Immature natural killer cell (primary cell): ENCODE measurements around the gene THOC2. TPM values are rescaled to one million over a fixed set of nuclear protein-coding genes. Genes with fewer than 3 reads are reported as not detected.
"Not testable (repeated sequence)": the region's sequence is repeated elsewhere in the genome, so short reads cannot be mapped to it uniquely, and the experiment has no call there.

Experiments used
- DNase-seq, 3 donors: peaks; one replicate each; pipeline ENCODE4 v3.0.0; 2022; ENCODE audit warnings: mixed read lengths in 1 of 3
- H3K27ac Mint-ChIP-seq, 6 donors: one replicate each; pipeline ENCODE4 v1.8.0; 2020; ENCODE audit warnings: mixed read lengths in 6 of 6, mild to moderate bottlenecking in 5 of 6, inconsistent platforms in 4 of 6, moderate library complexity in 3 of 6
- H3K27me3 Mint-ChIP-seq, 3 donors: one replicate each; pipeline ENCODE4 v1.8.0; 2020 to 2021; ENCODE audit warnings: low read depth in 3 of 3, mild to moderate bottlenecking in 3 of 3, mixed read lengths in 3 of 3, moderate library complexity in 3 of 3, inconsistent platforms in 1 of 3
- H3K36me3 Mint-ChIP-seq, 3 donors: one replicate each; pipeline ENCODE4 v1.8.0; 2020; ENCODE audit warnings: mixed read lengths in 3 of 3, inconsistent platforms in 2 of 3, mild to moderate bottlenecking in 2 of 3
- H3K4me1 Mint-ChIP-seq, 2 donors: one replicate each; pipeline ENCODE4 v1.8.0; 2020; ENCODE audit warnings: inconsistent platforms in 2 of 2, mild to moderate bottlenecking in 2 of 2, mixed read lengths in 2 of 2, moderate library complexity in 1 of 2
- H3K4me3 Mint-ChIP-seq, 5 donors: one replicate each; pipeline ENCODE4 v1.8.0; 2020; ENCODE audit warnings: mild to moderate bottlenecking in 5 of 5, mixed read lengths in 5 of 5, inconsistent platforms in 3 of 5, moderate library complexity in 3 of 5
- H3K9me3 Mint-ChIP-seq, 6 donors: one replicate each; pipeline ENCODE4 v1.8.0; 2020; ENCODE audit warnings: mild to moderate bottlenecking in 6 of 6, mixed read lengths in 6 of 6, inconsistent platforms in 4 of 6, moderate library complexity in 3 of 6
- polyA plus RNA-seq, 3 donors: library from polyadenylated mRNA; unstranded; fragments of 300-500 nt; fragmentation: Illumina TruSeq; gene quantifications; one replicate each; pipeline ENCODE4 v1.2.3, GENCODE V29; 2021

The THOC2 gene, protein sequence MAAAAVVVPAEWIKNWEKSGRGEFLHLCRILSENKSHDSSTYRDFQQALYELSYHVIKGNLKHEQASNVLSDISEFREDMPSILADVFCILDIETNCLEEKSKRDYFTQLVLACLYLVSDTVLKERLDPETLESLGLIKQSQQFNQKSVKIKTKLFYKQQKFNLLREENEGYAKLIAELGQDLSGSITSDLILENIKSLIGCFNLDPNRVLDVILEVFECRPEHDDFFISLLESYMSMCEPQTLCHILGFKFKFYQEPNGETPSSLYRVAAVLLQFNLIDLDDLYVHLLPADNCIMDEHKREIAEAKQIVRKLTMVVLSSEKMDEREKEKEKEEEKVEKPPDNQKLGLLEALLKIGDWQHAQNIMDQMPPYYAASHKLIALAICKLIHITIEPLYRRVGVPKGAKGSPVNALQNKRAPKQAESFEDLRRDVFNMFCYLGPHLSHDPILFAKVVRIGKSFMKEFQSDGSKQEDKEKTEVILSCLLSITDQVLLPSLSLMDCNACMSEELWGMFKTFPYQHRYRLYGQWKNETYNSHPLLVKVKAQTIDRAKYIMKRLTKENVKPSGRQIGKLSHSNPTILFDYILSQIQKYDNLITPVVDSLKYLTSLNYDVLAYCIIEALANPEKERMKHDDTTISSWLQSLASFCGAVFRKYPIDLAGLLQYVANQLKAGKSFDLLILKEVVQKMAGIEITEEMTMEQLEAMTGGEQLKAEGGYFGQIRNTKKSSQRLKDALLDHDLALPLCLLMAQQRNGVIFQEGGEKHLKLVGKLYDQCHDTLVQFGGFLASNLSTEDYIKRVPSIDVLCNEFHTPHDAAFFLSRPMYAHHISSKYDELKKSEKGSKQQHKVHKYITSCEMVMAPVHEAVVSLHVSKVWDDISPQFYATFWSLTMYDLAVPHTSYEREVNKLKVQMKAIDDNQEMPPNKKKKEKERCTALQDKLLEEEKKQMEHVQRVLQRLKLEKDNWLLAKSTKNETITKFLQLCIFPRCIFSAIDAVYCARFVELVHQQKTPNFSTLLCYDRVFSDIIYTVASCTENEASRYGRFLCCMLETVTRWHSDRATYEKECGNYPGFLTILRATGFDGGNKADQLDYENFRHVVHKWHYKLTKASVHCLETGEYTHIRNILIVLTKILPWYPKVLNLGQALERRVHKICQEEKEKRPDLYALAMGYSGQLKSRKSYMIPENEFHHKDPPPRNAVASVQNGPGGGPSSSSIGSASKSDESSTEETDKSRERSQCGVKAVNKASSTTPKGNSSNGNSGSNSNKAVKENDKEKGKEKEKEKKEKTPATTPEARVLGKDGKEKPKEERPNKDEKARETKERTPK (N-terminal part only)
- 10 to 100 TPM; 20.6 to 39.0 (median 22.2) TPM for polyA plus RNA-seq

DNA sequence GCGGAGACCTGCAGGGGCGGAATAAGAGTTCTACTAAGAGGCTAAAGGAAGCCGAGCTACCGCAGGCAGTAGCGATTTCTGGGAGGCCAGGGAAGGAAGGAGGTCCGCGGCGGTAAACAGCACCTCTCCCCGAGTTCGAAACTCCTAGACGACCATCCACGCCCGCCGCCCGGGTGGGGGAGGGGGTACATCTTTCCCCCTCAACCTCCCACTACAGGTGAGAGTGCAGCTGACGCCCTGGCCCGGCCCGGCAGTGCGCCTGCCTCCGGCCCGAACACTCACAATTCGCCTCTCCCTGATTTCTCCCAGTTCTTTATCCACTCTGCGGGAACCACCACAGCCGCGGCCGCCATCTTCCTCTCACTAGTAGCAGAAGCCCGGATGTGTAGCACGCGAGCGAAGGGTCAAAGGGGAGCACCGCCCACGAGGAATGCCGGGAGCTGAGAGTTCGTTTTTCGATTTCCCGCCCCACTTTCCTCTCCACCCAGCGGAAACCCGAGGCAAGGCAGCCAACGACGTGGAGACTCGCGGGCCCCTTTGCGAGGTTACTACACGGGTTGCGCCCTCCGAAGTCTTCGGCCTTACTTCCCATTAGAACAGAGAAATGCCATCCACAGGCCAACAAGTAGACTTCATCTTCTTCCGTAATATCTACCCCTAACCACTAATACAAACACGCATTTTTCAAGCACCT lies at the start of gene THOC2:
THOC2 (minus strand) TSS at position 383 of the 694 bp plus-strand sequence; CDS start at position 353, 30 bp downstream.
- Mint-ChIP-seq H3K27me3 (peaks cover 0 to 13% (median 3%) of the 10 kb centered on the region in 3 donors), H3K36me3 (no peaks in the 10 kb centered on the region), H3K4me1 (peaks cover 34 to 43% of the 10 kb centered on the region in 2 donors), H3K27ac (peak within 1 kb of the TSS; percentile 59 to 94 (median 88)), H3K9me3 (no peaks in the 10 kb centered on the region), H3K4me3 (peak within 1 kb of the TSS; percentile 88 to 97 (median 93))
- peak; percentile 67 to 71 (median 70) for DNase-seq

DNA sequence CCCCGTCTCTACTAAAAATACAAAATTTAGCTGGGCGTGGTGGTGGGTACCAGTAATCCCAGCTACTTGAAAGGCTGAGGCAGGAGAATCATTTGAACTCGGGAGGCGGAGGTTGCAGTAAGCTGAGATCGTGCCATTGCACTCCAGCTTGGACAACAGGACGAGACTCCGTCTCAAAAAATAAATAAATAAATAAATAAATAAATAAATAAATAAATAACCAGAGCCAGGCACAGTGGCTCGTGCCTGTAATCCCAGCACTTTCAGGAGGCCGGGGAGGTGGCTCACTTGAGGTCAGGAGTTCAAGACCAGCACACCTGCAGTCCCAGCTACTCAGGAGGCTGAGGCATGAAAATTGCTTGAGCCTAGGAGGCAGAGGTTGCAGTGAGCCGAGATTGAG lies 48.9 kb upstream of the THOC2 start:
- DNase-seq, H3K36me3 Mint-ChIP-seq, H3K4me1 Mint-ChIP-seq, H3K27me3 Mint-ChIP-seq, H3K4me3 Mint-ChIP-seq, H3K9me3 Mint-ChIP-seq: not testable (repeated sequence)
- peak overlapping the region in 1 of 6 donors; percentile 30 for H3K27ac Mint-ChIP-seq

DNA sequence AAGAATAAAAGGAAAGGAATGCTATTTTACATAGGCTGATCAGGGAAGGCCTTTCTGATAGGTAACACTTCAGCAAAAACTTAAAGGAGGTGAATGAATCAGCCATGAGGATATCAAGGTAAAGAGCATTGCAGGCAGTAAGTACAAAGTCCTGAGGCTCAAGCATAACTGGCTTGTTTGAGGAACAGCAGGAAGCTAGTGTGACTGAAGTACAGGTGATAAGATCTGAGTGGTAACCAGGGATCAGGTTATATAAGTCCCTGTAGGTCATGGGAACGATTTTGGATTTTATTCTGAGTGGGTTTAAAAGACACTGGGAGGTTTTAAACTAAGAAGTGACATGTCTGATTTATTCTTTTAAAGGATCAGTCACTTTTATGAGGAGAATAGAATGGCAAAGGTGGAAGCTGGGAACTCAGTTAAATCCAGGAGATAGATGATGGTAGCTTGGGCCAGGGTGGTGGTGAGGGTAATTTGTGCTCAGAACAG lies 47.1 kb upstream of the THOC2 start:
- no peaks in the 10 kb centered on the region for H3K36me3 Mint-ChIP-seq
- DNase-seq, result no peak
- H3K27me3 Mint-ChIP-seq, result no peaks in the 10 kb centered on the region
- H3K9me3 Mint-ChIP-seq, result no peaks in the 10 kb centered on the region
- peaks cover 3 to 4% of the 10 kb centered on the region in 2 donors for H3K4me1 Mint-ChIP-seq
- H3K4me3 Mint-ChIP-seq, result no peak overlapping the region
- H3K27ac Mint-ChIP-seq, result no peak overlapping the region

DNA sequence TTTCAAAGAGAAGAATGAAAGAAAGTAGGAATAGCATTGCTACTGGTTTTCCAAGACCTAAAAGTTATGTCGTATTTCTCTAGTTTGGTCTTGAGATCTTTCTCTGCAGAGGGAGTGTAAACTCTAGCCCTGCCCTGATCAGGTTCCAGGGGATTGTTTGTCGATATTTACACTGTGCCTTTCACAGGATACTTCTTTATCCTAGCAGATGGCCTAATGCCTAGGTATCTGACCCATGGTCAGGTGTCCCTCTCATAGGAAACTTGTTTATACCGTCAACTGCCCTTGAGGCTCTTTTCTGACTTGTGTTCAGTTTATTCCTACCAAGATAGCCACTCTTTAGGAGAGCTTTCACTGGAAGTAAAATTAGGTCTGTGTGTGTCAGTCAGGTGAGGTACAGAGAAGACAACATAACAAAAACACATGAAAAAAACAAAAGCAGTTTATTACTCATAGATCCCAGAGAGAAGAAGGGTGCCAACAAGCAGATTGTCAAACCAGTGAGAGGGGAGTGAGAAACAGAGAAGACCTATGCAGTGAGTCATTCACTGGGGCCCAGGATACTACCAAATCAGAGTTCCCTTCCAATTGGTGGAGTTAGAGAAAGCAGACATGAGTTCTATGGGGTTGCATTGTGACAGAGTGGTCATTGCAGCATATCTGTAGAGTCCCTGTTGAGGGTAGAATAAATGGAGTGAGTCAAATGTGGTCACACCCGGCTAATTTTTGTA lies 40.6 kb upstream of the THOC2 start:
- no peak for DNase-seq
- H3K27me3 Mint-ChIP-seq, result peaks cover 0 to 3% (median 0%) of the 10 kb centered on the region in 3 donors
- no peaks in the 10 kb centered on the region for H3K9me3 Mint-ChIP-seq
- no peaks in the 10 kb centered on the region for H3K36me3 Mint-ChIP-seq
- no peaks in the 10 kb centered on the region for H3K4me1 Mint-ChIP-seq
- no peak overlapping the region for H3K27ac Mint-ChIP-seq
- H3K4me3 Mint-ChIP-seq, result no peak overlapping the region

DNA sequence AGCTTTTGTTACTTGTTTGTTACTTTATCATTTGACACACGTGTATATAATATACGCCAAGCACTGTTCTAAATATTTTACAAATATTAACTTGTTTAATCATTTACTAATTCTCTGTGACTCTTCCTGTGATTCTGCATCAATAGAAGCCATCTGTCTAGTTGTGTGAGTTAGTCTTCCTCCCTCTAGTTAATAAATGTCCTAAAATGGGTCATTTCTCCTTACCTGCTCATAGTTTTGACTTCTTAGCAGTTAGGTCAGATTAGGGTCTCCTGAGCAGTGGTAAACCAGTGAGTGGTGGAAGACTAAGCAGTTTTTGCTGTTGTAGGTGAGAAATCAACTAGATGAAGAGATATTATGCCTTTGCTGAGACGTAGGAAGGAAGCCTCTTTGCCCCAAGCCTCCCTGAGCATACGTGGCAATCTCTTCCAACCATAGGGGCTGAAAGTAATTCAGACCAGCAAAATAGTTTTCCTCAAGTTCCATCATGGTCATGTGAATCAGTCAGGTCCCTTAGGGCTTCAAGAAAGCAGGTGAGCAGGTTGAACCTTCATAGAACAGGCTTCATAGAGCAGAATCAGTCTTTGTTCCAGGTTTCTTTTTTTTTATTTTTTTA lies 38.7 kb upstream of the THOC2 start:
- Mint-ChIP-seq H3K27ac (no peak overlapping the region), H3K36me3 (no peaks in the 10 kb centered on the region), H3K4me1 (no peaks in the 10 kb centered on the region), H3K4me3 (no peak overlapping the region), H3K27me3 (peaks cover 0 to 3% (median 0%) of the 10 kb centered on the region in 3 donors), H3K9me3 (no peaks in the 10 kb centered on the region)
- no peak for DNase-seq

DNA sequence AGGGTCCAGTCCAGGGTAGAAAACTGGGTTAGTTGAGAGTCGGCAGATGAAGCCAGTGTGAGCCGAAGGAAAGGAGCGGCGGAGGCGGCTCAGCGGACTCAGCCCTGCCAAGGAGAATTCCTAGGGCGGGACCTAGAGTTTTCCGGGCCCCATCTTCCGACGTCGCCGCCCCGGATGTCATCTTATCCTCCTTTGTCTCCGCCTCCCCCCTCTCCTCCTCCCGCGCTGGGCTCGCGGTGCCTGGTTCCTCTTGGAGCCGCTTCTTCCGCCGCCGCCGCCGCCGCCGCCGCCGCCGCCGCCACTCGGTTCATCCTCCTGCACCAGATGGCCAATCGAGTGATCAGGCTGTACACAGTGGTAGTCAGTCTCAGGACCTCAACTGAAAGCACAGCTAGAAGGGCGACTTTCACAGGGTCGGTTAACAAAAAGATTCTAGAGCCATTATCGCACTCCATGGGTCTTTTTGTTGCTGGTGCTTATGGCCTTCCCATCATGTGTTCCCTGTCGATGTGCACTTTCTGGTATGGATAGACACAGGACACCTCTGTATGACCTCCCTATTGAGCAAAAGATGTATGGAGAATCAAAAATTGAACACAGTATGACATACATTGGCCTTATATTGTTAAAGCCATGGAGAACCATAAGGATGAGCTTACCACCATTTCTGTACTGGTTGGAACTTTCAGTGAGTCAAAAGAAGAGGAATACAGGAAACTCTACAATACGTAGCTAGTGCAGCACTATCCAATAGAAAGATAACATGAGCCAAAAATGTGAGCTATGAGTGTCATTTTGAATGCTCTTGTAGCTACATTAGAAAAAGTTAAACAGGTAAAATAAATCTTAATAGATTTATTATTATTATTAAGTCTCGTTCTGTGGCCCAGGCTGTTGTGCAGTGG lies 32.4 kb upstream of the THOC2 start:
- peak; percentile 18 to 29 (median 26) for DNase-seq
- peaks cover 8 to 13% of the 10 kb centered on the region in 2 donors for H3K4me1 Mint-ChIP-seq
- peaks cover 0 to 3% (median 0%) of the 10 kb centered on the region in 3 donors for H3K27me3 Mint-ChIP-seq
- H3K9me3 Mint-ChIP-seq, result no peaks in the 10 kb centered on the region
- peak overlapping the region in 5 of 6 donors; percentile 2 to 67 (median 59) for H3K27ac Mint-ChIP-seq
- no peaks in the 10 kb centered on the region for H3K36me3 Mint-ChIP-seq
- H3K4me3 Mint-ChIP-seq, result peak overlapping the region; percentile 81 to 89 (median 84)

DNA sequence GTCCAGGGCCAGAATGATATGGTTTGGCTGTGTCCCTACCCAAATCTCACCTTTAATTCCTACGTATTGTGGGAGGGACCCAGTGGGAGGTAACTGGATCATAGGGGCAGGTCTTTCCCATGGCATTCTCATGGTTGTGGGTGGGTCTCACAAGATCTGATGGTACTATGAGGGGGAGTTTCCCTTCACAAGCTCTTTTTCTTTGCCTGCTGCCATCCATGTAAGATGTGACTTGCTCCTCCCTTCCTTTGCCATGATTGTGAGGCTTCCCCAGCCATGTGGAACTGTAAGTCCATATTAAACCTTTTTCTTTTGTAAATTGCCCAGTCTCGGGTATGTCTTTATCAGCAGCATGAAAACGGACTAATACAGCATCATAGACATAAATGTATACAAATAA lies 27.0 kb upstream of the THOC2 start:
- H3K27ac Mint-ChIP-seq, H3K4me3 Mint-ChIP-seq, H3K27me3 Mint-ChIP-seq, H3K9me3 Mint-ChIP-seq, DNase-seq, H3K36me3 Mint-ChIP-seq, H3K4me1 Mint-ChIP-seq: not testable (repeated sequence)

DNA sequence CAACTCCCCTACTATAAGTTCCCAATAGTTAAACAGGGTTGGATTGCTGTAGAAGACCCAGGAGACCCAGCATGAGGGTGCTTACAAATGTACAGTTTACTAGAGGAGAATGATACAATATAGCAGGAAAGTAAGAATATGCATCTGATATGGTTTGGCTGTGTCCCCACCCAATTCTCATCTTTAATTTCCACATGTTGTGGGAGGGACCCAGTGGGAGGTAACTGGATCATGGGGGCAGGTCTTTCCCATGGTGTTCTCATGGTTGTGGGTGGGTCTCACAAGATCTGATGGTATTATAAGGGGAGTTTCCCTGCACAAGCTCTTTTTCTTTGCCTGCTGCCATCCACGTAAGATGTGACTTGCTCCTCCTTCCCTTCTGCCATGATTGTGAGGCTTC lies 24.9 kb upstream of the THOC2 start:
- not testable (repeated sequence) for DNase-seq, H3K9me3 Mint-ChIP-seq, H3K27ac Mint-ChIP-seq, H3K36me3 Mint-ChIP-seq, H3K4me1 Mint-ChIP-seq, H3K4me3 Mint-ChIP-seq, H3K27me3 Mint-ChIP-seq

DNA sequence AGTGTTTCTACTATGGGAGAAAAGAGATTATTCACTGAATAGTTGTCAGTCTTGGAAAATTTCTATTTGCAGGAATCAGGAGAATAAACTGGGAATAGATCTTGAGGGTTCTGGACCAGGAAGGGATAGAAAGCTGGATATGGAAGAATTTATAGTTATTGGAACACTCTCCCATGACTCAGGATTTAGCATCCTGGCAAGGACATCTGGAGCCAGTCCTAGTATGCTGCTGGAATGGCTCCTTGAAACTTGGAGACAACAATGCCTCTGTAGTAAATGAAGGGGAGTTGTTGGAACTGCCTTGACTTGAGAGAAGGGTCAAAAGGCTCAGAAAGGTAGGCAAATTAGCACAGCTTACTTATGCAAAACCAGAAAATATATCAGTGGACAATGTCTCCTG lies 23.5 kb upstream of the THOC2 start:
- H3K4me1 Mint-ChIP-seq, result no peaks in the 10 kb centered on the region
- no peak for DNase-seq
- no peak overlapping the region for H3K27ac Mint-ChIP-seq
- peaks cover 1 to 3% (median 2%) of the 10 kb centered on the region in 3 donors for H3K27me3 Mint-ChIP-seq
- H3K4me3 Mint-ChIP-seq, result no peak overlapping the region
- H3K9me3 Mint-ChIP-seq, result peaks cover 0 to 4% (median 0%) of the 10 kb centered on the region in 6 donors
- H3K36me3 Mint-ChIP-seq, result peaks cover 0 to 6% (median 0%) of the 10 kb centered on the region in 3 donors

DNA sequence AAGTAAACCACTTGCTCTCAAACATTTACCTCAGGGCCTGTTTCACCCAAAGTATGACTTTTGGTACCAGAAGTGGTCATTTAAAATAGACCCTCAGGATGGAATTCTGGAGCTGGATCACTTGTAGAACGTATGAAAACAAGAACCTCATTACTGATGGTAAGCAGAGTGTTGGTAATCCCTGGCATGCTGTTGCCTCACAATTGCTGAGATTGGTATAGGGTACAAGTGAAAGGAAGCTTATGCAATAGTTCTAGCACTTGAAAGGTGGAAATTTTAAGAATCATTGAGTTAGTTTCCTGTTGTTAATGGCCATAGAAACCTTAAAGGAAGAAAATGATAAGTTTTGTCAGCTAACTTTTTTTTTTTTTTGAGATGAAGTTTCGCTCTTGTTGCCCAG lies 22.3 kb upstream of the THOC2 start:
- Mint-ChIP-seq H3K27me3 (peaks cover 1 to 3% (median 2%) of the 10 kb centered on the region in 3 donors), H3K27ac (no peak overlapping the region), H3K9me3 (peaks cover 0 to 4% (median 0%) of the 10 kb centered on the region in 6 donors), H3K36me3 (peaks cover 0 to 6% (median 0%) of the 10 kb centered on the region in 3 donors), H3K4me1 (no peaks in the 10 kb centered on the region), H3K4me3 (no peak overlapping the region)
- DNase-seq, result no peak

DNA sequence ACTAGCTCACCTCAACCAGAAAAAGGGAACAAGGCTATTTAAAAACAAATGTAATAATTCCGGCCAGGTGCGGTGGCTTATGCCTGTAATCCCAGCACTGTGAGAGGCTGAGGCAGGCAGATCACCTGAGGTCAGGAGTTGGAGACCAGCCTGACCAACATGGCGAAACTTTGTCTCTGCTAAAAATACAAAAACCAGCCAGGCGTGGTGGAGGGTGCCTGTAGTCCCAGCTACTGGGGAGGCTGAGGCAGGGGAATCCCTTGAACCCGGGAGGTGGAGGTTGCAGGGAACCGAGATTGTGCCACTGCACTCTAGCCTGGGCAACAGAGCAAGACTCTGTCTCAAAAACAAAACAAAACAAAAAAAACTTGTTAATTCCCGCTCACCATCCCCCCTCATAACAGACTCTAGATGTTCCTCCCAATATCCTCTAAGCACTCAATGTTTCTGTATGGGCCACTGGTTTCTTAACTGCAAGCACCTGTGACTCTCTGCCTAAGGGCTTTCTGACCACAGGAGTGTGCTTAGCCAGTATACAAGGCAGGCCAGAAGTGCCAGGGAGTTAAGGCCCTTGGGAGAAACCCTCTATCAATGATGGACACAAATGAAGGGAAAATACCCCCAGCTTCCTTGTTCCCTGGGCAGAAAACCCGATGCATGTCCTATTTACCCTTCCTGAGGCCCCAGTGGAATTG lies 21.0 kb upstream of the THOC2 start:
- peaks cover 0 to 6% (median 0%) of the 10 kb centered on the region in 3 donors for H3K36me3 Mint-ChIP-seq
- H3K4me3 Mint-ChIP-seq, result no peak overlapping the region
- no peak for DNase-seq
- H3K27ac Mint-ChIP-seq, result no peak overlapping the region
- peaks cover 0 to 4% (median 0%) of the 10 kb centered on the region in 6 donors for H3K9me3 Mint-ChIP-seq
- peaks cover 0 to 2% (median 1%) of the 10 kb centered on the region in 3 donors for H3K27me3 Mint-ChIP-seq
- no peaks in the 10 kb centered on the region for H3K4me1 Mint-ChIP-seq
